HCT116 (cell line): ENCODE results near the gene CDH16. TPM values are rescaled to one million over a fixed set of nuclear protein-coding genes. Genes with fewer than 3 reads are reported as not detected.

Experiments used
- ATAC-seq: fragments of 200-7000 bp; cut with Tn5 transposase; 2 replicates; pipeline ENCODE4 v1.9.1; 2020; ENCODE audit warnings: mild to moderate bottlenecking, moderate library complexity
- BruUV-seq: library from RNA; stranded (reverse); fragments of 400-500 nt; replicated peaks from 2 replicates; lab custom pipeline; 2021; lab: Mats Ljungman, UMichigan
- CTCF ChIA-PET: fragments of 300-600 bp; sonication (Branson Sonifier 250); formaldehyde crosslinking; loops from one replicate; lab custom pipeline; 2021; ENCODE audit warnings: antibody characterized with exemption; lab: Charles Lee
- POLR2A ChIA-PET: fragments of 300-600, 350-600 bp; sonication (Branson Sonifier 250); formaldehyde crosslinking; loops from one replicate; lab custom pipeline; 2021; ENCODE audit warnings: antibody characterized with exemption; lab: Charles Lee
- RAD21 ChIA-PET, 2 experiments: fragments of 300-600 bp; sonication (Branson Sonifier 250); formaldehyde crosslinking; loops; one replicate each; lab custom pipeline; 2023; ENCODE audit warnings: low total read pairs in 2 of 2; ENCODE audit not compliant: uncharacterized antibody in 2 of 2, unreplicated experiment in 2 of 2, low non-redundant PET in 1 of 2; lab: Charles Lee
- DNase-seq: peaks from one replicate; pipeline ENCODE4 v3.0.0-alpha.2; 2010; ENCODE audit warnings: low read depth, low spot score
- H2AFZ ChIP-seq: fragments of 200-600 bp; shearing (Covaris generic), sonication (generic); 2 replicates; pipeline ENCODE4 v1.6.1; 2017; ENCODE audit warnings: low read depth, mixed run types, mixed read lengths, antibody characterized with exemption, low read length; ENCODE audit not compliant: poor library complexity, severe bottlenecking
- H3K27ac ChIP-seq: 2 replicates; pipeline ENCODE4 v1.5.1; 2012; ENCODE audit warnings: low read depth, low read length
- H3K27me3 ChIP-seq: fragments of 200-600 bp; sonication (generic); 2 replicates; pipeline ENCODE4 v1.6.1; 2016; ENCODE audit warnings: mixed run types, low read length, mixed read lengths; ENCODE audit not compliant: insufficient read depth
- H3K36me3 ChIP-seq, 2 experiments: fragments of 200-500 bp in 1 of 2; fragments of 200-600 bp in 1 of 2; sonication (Bioruptor generic) in 1 of 2; sonication (generic) in 1 of 2; 2 replicates each; pipeline versions ENCODE4 v1.5.1 to v1.6.1; 2014 to 2016; ENCODE audit warnings: low read length in 2 of 2, inconsistent platforms in 1 of 2, mixed read lengths in 1 of 2, mixed run types in 1 of 2; ENCODE audit not compliant: insufficient read depth in 2 of 2, control insufficient read depth in 1 of 2
- H3K4me1 ChIP-seq, 2 experiments: fragments of 200-600 bp in 1 of 2; sonication (generic) in 1 of 2; 2 replicates each; pipeline versions ENCODE4 v1.5.1 to v1.6.1; 2012 to 2017; ENCODE audit warnings: low read length in 2 of 2, inconsistent platforms in 1 of 2, mild to moderate bottlenecking in 1 of 2, mixed read lengths in 1 of 2, mixed run types in 1 of 2, moderate library complexity in 1 of 2; ENCODE audit not compliant: insufficient read depth in 2 of 2, control insufficient read depth in 1 of 2
- H3K4me2 ChIP-seq: fragments of 200-600 bp; sonication (generic); 2 replicates; pipeline ENCODE4 v1.6.1; 2017; ENCODE audit warnings: mixed run types, low read length, mixed read lengths
- H3K4me3 ChIP-seq, 2 experiments: fragments of 200-600 bp in 1 of 2; sonication (generic) in 1 of 2; replicated peaks in 1 of 2; 2 replicates each; pipeline ENCODE4 v1.5.1; 2011 to 2016; ENCODE audit warnings: low read length in 2 of 2, control low read depth in 1 of 2, low read depth in 1 of 2, mild to moderate bottlenecking in 1 of 2, mixed read lengths in 1 of 2, mixed run types in 1 of 2
- H3K79me2 ChIP-seq: fragments of 200-600 bp; sonication (generic); 2 replicates; pipeline ENCODE4 v1.6.1; 2017; ENCODE audit warnings: mild to moderate bottlenecking, mixed run types, low read length, moderate library complexity, mixed read lengths; ENCODE audit not compliant: insufficient read depth
- H3K9ac ChIP-seq: fragments of 200-600 bp; sonication (generic); 2 replicates; pipeline ENCODE4 v1.6.1; 2016; ENCODE audit warnings: low read length, mixed read lengths
- H3K9me2 ChIP-seq: fragments of 200-600 bp; sonication (generic), shearing (Covaris generic); 2 replicates; pipeline ENCODE4 v1.6.1; 2017; ENCODE audit warnings: mixed run types, mild to moderate bottlenecking, moderate library complexity; ENCODE audit not compliant: insufficient read depth
- H3K9me3 ChIP-seq, 2 experiments: fragments of 200-500 bp in 1 of 2; fragments of 200-600 bp in 1 of 2; sonication (Bioruptor generic) in 1 of 2; sonication (generic) in 1 of 2; 2 replicates each; pipeline ENCODE4 v1.6.1; 2014 to 2017; ENCODE audit warnings: low read length in 2 of 2, mixed read lengths in 2 of 2, inconsistent platforms in 1 of 2, low read depth in 1 of 2, mild to moderate bottlenecking in 1 of 2, mixed run types in 1 of 2, moderate library complexity in 1 of 2; ENCODE audit not compliant: control insufficient read depth in 1 of 2, insufficient read depth in 1 of 2
- H4K20me1 ChIP-seq: fragments of 200-600 bp; sonication (generic), shearing (Covaris generic); 2 replicates; pipeline ENCODE4 v1.6.1; 2017; ENCODE audit warnings: mixed run types, mild to moderate bottlenecking, moderate library complexity; ENCODE audit not compliant: insufficient read depth
- CBX3 ChIP-seq: IDR thresholded peaks from 2 replicates; pipeline ENCODE4 v1.6.1; 2012; ENCODE audit warnings: low read depth
- EGR1 ChIP-seq: IDR thresholded peaks from 2 replicates; pipeline ENCODE4 v1.6.1; 2012; ENCODE audit warnings: low read depth
- ELF1 ChIP-seq: IDR thresholded peaks from 2 replicates; pipeline ENCODE4 v1.6.1; 2012; ENCODE audit warnings: low read depth, borderline replicate concordance
- EZH2phosphoT487 ChIP-seq: fragments of 200-600 bp; IDR thresholded peaks from 2 replicates; pipeline ENCODE4 v1.6.1; 2018; ENCODE audit warnings: antibody characterized with exemption, borderline replicate concordance
- FOSL1 ChIP-seq: IDR thresholded peaks from 2 replicates; pipeline ENCODE4 v1.6.1; 2012; ENCODE audit warnings: low read depth
- JUND ChIP-seq: IDR thresholded peaks from 2 replicates; pipeline ENCODE4 v1.6.1; 2012
- POLR2AphosphoS5 ChIP-seq: IDR thresholded peaks from 2 replicates; pipeline ENCODE4 v1.6.1; 2011; ENCODE audit warnings: mild to moderate bottlenecking, low read depth, low read length, moderate library complexity
- SIN3A ChIP-seq: IDR thresholded peaks from 2 replicates; pipeline ENCODE4 v1.6.1; 2012; ENCODE audit warnings: low read depth
- SRF ChIP-seq: IDR thresholded peaks from 2 replicates; pipeline ENCODE4 v1.6.1; 2012; ENCODE audit warnings: low read depth
- ZFX ChIP-seq: fragments of 450-650 bp; IDR thresholded peaks from 2 replicates; pipeline ENCODE4 v1.6.1; 2017
- ZNF274 ChIP-seq: fragments of 200-500 bp; sonication (Bioruptor generic); IDR thresholded peaks from 2 replicates; pipeline ENCODE4 v1.6.1; 2014; ENCODE audit warnings: mild to moderate bottlenecking, low read depth, low read length, inconsistent platforms
- intact Hi-C: fragments of 100-400 bp; cut with micrococcal nuclease; formaldehyde crosslinking; loops from 2 replicates; pipeline ENCODE4 v1.10.0; 2022
- total RNA-seq: library from RNA; stranded (reverse); gene quantifications from one replicate; pipeline ENCODE4 v1.2.1, GENCODE V29; 2021; ENCODE audit not compliant: unreplicated experiment
- TF ChIP-seq, protein P1 (sequence below): IDR thresholded peaks from 2 replicates; pipeline ENCODE4 v1.6.1; 2012
- TF ChIP-seq, protein P2 (sequence below): IDR thresholded peaks from 2 replicates; pipeline ENCODE4 v1.6.1; 2012

The CDH16 gene
- total RNA-seq, 1 experiment from 2014 or later, result not detected

GRCh38 chr16:66942981-66943380, 24.3 kb upstream of the CDH16 start:
- no peak for ATAC-seq
- CTCF ChIA-PET, result interaction anchor here (0.6 to 1.2 kb wide), 3 partner anchors 235 to 256 kb away, joined by 3 to 5 read pairs (median 3); partner anchors contain the start of gene ELMO3

GRCh38 chr16:66940236-66940635, 21.6 kb upstream of the CDH16 start:
- Histone ChIP-seq H3K4me3 (no peak overlapping the region), H2AFZ (no peak overlapping the region), H3K9me2 (no peaks in the 10 kb centered on the region), H3K4me1 (peaks cover 0 to 11% of the 10 kb centered on the region in 2 experiments; a peak in 2 of 4 replicates), H3K9ac (no peak overlapping the region), H3K36me3 (peaks cover 29 to 33% of the 10 kb centered on the region in 2 experiments; a peak in 3 of 4 replicates), H3K4me2 (no peak overlapping the region), H3K27me3 (no peaks in the 10 kb centered on the region), H4K20me1 (no peaks in the 10 kb centered on the region), H3K9me3 (no peaks in the 10 kb centered on the region)
- BruUV-seq, result no TSS peak
- intact Hi-C loops, result no loop called here
- CTCF ChIA-PET, result no interaction called here
- TF ChIP-seq FOSL1 (no peak), ZNF274 (no peak), JUND (no peak), ZFX (no peak), EZH2phosphoT487 (no peak), ELF1 (no peak), CBX3 (no peak), POLR2AphosphoS5 (no peak), SRF (no peak), SIN3A (no peak)
- TF ChIP-seq, protein P1, sequence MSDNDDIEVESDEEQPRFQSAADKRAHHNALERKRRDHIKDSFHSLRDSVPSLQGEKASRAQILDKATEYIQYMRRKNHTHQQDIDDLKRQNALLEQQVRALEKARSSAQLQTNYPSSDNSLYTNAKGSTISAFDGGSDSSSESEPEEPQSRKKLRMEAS, result no peak
- TF ChIP-seq, protein P2, sequence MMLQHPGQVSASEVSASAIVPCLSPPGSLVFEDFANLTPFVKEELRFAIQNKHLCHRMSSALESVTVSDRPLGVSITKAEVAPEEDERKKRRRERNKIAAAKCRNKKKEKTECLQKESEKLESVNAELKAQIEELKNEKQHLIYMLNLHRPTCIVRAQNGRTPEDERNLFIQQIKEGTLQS, result no peak
- TF ChIP-seq, all 23 proteins: peak for 0
- Histone ChIP-seq H3K27ac (no peak overlapping the region), H3K79me2 (peaks cover 29% of the 10 kb centered on the region)
- POLR2A ChIA-PET, result no interaction called here
- ATAC-seq (no peak), DNase-seq (no peak)
- RAD21 ChIA-PET, result no interaction called here

More at GRCh38 chr16:66942981-66943380, 24.3 kb upstream of the CDH16 start:
- peaks cover 0 to 6% of the 10 kb centered on the region in 2 experiments; a peak in 2 of 4 replicates for H3K4me1 ChIP-seq
- no TSS peak for BruUV-seq
- H2AFZ ChIP-seq, result no peak overlapping the region
- no peak overlapping the region for H3K9ac ChIP-seq
- H3K79me2 ChIP-seq, result peaks cover 4% of the 10 kb centered on the region; the same call in 1 of the 2 replicates
- RAD21 ChIA-PET, result no interaction called here
- no peak overlapping the region for H3K27ac ChIP-seq
- H3K27me3 ChIP-seq, result no peaks in the 10 kb centered on the region
- H3K4me3 ChIP-seq, result no peak overlapping the region
- intact Hi-C loops, result no loop called here
- no peak overlapping the region for H3K4me2 ChIP-seq
- peaks cover 24 to 28% of the 10 kb centered on the region in 2 experiments; a peak in 3 of 4 replicates for H3K36me3 ChIP-seq
- no peaks in the 10 kb centered on the region for H3K9me2 ChIP-seq
- no peak for TF ChIP-seq EGR1
- POLR2A ChIA-PET, result no interaction called here
- no peaks in the 10 kb centered on the region for H4K20me1 ChIP-seq
- DNase-seq, result no peak
- H3K9me3 ChIP-seq, result no peaks in the 10 kb centered on the region
